GM12872 (cell line): ENCODE results near the gene ACVR1B.

Source experiments
- TF ChIP-seq, protein P1 (sequence below): IDR thresholded peaks from 3 replicates; pipeline ENCODE4 v1.5.1; 2011; ENCODE audit warnings: low read depth, mild to moderate bottlenecking, low read length, moderate library complexity; ENCODE audit not compliant: insufficient read depth

ACVR1B gene

GRCh38 chr12:51913071-51914033 is 38.1 kb upstream of the ACVR1B start:
- TF ChIP-seq, protein P1, sequence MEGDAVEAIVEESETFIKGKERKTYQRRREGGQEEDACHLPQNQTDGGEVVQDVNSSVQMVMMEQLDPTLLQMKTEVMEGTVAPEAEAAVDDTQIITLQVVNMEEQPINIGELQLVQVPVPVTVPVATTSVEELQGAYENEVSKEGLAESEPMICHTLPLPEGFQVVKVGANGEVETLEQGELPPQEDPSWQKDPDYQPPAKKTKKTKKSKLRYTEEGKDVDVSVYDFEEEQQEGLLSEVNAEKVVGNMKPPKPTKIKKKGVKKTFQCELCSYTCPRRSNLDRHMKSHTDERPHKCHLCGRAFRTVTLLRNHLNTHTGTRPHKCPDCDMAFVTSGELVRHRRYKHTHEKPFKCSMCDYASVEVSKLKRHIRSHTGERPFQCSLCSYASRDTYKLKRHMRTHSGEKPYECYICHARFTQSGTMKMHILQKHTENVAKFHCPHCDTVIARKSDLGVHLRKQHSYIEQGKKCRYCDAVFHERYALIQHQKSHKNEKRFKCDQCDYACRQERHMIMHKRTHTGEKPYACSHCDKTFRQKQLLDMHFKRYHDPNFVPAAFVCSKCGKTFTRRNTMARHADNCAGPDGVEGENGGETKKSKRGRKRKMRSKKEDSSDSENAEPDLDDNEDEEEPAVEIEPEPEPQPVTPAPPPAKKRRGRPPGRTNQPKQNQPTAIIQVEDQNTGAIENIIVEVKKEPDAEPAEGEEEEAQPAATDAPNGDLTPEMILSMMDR, result peak; percentile 18; the same call in 1 of the 3 replicates

DNA sequence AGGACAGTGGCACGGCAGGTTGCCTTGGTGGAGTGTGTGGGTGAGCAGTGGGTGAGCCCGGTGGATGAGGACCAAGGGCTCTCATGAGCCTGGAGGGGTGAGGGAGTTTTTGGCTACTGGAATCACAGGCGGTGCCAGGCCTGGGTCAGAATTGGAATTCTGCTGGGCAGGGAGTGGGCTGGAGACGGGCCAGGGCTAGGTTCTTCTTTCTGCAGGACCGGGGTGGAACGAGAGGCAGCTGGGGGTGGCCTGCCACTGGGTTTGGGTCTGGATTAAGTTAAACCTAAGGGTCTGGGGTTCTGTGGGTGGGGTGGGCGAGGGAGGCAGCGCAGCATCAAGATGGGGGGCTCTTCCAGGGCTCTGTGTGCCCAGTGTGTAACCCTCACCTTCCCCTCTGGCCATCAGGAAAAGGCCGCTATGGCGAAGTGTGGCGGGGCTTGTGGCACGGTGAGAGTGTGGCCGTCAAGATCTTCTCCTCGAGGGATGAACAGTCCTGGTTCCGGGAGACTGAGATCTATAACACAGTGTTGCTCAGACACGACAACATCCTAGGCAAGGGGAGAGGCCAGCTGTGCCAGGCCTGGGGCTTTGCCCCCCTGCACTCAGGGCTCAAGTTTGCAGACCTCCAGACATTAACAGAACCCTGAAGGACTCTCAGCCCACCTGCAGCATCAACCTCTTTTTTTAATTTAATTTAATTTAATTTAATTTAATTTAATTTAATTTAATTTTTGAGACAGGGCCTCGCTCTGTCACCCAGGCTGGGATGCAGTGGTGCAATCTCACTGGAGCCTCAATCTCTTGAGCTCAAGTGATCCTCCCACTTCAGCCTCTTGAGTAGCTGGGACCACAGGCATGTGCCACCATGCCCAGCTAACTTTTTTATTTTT is 37.2 kb upstream of the ACVR1B start:
- TF ChIP-seq, protein P1, result no peak

GRCh38 chr12:51915003-51915625 is 36.4 kb upstream of the ACVR1B start:
- TF ChIP-seq, protein P1, result no peak

GRCh38 chr12:51915951-51916350 is 35.5 kb upstream of the ACVR1B start:
- TF ChIP-seq, protein P1, result no peak

DNA sequence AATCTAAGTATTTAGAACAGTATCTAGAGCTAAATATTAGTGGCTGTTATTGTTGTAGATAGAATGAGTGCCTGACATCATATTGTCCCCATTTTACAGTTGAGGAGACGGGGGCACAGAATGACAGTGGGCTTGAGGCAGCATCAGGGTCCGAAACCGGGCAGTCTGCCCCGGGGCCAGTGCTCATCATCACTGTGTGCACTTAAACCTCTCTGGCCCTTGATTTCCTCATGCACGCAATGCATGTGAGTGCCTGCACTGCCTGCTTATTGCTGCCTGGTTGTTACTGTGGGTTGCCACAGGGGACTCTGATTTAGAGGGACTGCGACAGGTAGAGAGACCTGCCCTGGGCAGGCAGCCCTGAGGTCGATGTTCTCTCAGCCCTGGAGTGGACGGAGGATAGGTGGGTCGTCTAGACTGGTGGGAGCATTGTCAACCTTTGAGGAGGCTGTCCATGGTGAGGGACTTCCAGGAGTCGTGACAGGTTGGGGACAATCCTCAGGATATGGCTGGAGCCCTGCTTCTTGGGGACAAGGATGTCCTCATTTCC is 34.4 kb upstream of the ACVR1B start:
- TF ChIP-seq, protein P1, result no peak

DNA sequence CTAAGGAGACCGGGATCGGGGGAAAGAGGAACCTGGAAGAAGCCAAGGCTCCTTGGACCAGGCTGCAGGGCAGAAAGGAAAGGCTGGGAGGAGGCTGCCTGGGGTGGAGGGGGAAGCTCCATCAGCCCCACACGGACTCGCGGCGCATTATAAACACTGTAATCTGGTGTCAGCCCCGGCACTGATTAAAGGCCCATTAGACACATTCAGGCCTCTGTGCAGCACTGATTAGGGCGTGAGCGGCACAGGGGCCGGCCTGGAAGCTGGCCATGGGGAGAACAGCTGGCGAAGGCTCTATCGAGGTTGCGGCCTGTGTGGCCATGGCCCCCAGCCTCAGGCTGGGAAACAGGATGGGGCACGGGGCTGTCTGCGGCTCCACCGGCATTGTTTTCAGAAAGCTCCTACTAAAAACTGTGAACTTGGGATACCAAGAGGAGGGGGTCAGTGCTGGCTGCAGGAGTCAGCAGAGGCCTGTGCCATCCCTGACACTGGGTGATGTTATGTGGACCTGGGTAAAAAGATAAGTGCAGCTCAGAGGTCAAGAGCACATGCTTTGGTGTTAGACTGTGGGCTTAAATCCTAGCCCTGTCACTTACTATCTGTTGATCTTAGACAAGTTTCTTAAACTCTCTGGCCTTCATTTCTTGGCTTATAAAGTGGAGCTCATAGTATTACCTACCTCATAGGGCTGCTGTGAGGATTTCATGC is 33.6 kb upstream of the ACVR1B start:
- TF ChIP-seq, protein P1, result no peak
